GM12891 (cell line): ENCODE measurements around the gene CHCHD6.

ENCODE experiments used
- PAX5 ChIP-seq: IDR thresholded peaks from 2 replicates; pipeline ENCODE4 v1.6.1; 2011; ENCODE audit warnings: low read length, moderate library complexity, mild to moderate bottlenecking; ENCODE audit not compliant: insufficient read depth, severe bottlenecking
- POLR2A ChIP-seq: IDR thresholded peaks from 2 replicates; pipeline ENCODE4 v1.6.1; 2011; ENCODE audit warnings: low read depth, low read length, control low read depth
- POLR2AphosphoS5 ChIP-seq: IDR thresholded peaks from 2 replicates; pipeline ENCODE4 v1.6.1; 2011; ENCODE audit warnings: low read depth, low read length, control low read depth
- TAF1 ChIP-seq: IDR thresholded peaks from 2 replicates; pipeline ENCODE4 v1.6.1; 2011; ENCODE audit warnings: low read depth, low read length, control low read depth

DNA sequence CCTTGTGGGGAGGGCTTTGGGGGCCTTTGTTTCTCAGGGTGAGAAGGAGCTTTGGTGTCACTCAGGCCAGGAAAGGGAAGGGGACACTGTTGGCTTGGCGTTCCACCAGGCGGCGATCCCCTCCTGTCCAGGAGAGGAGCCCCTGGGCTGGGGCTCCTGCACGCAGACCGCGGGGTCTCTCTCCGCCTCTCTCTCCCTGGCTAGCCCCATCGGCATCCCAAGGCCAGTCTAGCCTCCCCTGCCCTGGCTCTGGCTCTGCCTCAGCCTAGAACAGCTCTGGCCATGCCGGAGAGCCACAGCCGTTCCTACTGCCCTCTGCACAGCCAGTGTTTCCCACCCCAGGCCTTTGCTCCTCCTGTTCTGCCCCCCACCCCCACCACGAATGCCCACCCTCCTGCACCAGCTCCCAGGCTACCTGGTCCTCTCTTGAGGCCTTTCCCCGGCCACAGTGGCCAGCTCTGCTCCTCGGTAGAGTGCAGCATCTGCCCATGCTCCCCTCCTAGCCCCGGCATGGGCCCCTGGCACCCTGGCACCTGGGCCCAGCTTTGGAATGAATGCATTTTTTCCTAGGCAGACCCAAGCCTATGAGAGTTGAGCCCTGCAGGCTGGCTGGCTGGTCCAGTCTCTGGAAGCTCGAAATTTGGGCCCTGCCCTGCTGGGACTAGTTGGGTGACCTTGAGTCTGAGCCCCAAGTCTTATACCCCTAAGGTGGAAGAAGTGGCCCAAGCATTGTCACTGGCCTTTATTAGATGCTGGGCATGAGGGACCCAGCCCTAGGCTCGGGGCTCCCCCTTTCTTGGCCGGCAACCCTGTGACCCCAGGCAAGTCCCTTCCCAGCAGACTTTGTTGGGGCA, 281.3 kb downstream of the CHCHD6 start:
- TF ChIP-seq POLR2AphosphoS5 (no peak), POLR2A (no peak), PAX5 (no peak), TAF1 (no peak)
